GM12878 (cell line): Measurements from ENCODE around the gene PRKCZ.

Source experiments
- TF ChIP-seq, protein P1 (sequence below): IDR thresholded peaks from 2 replicates; pipeline ENCODE4 v1.6.1; 2012; ENCODE audit warnings: low read depth, low read length, improper control_type of control experiment
- TF ChIP-seq, protein P2 (sequence below): fragments of 450-650 bp; IDR thresholded peaks from 2 replicates; pipeline ENCODE4 v1.6.1; 2014; ENCODE audit warnings: mild to moderate bottlenecking

DNA sequence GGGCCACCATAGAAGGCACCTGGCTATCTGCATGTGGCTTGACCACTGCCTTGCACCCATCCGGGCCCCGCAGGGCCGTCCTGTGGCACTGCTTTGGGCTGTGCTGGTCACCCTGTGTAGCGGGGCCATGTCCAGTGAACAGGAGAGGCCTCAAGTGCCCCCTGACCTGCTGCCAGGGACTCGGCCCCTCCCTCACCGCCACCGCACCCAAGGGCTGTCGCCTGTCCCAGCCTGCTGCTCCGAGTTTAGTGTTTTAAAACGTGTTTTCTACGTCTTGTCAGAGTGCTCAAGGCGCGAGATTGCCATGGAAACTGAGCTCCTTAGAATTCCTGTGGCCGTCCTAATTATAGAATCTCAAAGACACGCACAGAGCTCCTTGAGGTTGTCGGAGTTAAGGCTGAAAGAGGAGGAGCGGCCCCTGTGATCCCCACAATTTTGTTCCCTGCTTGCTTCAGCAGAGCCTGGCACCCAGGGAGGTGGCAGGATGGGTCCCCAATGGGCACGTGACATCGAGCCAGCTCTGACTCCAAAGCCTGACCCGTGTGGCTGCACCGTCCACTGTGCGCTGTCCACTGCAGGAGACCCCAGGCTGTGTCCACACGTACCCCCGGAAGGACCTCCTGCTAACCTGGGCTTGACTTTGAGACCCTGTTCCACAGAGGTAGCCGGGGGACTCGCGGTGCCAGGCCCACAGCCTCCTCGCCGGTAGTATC, 78.1 kb downstream of the PRKCZ start:
- TF ChIP-seq, protein P1, sequence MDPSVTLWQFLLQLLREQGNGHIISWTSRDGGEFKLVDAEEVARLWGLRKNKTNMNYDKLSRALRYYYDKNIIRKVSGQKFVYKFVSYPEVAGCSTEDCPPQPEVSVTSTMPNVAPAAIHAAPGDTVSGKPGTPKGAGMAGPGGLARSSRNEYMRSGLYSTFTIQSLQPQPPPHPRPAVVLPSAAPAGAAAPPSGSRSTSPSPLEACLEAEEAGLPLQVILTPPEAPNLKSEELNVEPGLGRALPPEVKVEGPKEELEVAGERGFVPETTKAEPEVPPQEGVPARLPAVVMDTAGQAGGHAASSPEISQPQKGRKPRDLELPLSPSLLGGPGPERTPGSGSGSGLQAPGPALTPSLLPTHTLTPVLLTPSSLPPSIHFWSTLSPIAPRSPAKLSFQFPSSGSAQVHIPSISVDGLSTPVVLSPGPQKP = no peak
- TF ChIP-seq, protein P2, sequence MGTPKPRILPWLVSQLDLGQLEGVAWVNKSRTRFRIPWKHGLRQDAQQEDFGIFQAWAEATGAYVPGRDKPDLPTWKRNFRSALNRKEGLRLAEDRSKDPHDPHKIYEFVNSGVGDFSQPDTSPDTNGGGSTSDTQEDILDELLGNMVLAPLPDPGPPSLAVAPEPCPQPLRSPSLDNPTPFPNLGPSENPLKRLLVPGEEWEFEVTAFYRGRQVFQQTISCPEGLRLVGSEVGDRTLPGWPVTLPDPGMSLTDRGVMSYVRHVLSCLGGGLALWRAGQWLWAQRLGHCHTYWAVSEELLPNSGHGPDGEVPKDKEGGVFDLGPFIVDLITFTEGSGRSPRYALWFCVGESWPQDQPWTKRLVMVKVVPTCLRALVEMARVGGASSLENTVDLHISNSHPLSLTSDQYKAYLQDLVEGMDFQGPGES = no peak
